ENCODE data around the gene DHRS12. TPM values are rescaled to one million over a fixed set of nuclear protein-coding genes. Genes with fewer than 3 reads are reported as not detected.

The DHRS12 gene
- total RNA-seq, 1 experiment from 2014 or later = 8.8 TPM

DNA sequence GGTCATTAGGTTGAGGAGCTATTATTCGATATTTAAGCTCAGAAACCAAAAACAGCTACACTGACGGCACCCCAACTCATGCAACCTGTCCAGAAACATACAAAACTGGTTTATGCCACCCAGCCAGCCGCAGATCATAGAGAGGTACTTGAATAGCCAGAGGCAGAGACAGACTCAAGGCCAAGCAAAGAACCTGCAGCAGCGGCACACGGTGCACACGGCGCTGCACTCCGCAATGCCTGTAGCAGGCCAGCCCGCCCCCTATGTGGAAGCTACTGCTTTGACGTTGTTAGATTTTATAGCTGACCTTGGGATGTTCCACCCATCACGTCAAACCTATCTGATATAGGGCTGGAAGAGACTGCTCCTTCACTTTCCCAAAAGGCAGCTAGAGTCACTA is 11.9 kb upstream of the DHRS12 start:
- Mint-ChIP-seq H3K36me3 (ENCODE audit: insufficient read depth in 1 of 3, low read depth in 3 of 3) (no peaks in the 10 kb centered on the region), H3K4me1 (peaks cover 37 to 40% of the 10 kb centered on the region in 2 experiments), H3K9me3 (no peaks in the 10 kb centered on the region), H3K4me3 (no peak overlapping the region), H3K27ac (no peak overlapping the region), H3K27me3 (ENCODE audit: low read depth) (peaks cover 2% of the 10 kb centered on the region)
- Histone ChIP-seq H2AFZ (ENCODE audit: low read length) (no peak overlapping the region), H4K5ac (ENCODE audit: insufficient read length, low read depth, low read length) (no peak overlapping the region), H3K23me2 (ENCODE audit: insufficient read length, low read depth, low read length, poor library complexity, severe bottlenecking) (peaks cover 4% of the 10 kb centered on the region), H3K4me2 (ENCODE audit: insufficient read depth, insufficient read length, low read length) (no peak overlapping the region), H3T11ph (ENCODE audit: low read length) (no peak overlapping the region), H3K4ac (ENCODE audit: low read depth, low read length) (no peak overlapping the region), H3K9me3 (ENCODE audit: control insufficient read depth, low read depth, low read length) (no peaks in the 10 kb centered on the region), H2BK12ac (ENCODE audit: insufficient read length, low read depth, low read length) (no peak overlapping the region), H3K18ac (ENCODE audit: insufficient read length, low read depth, low read length) (no peak overlapping the region), H2AK5ac (ENCODE audit: insufficient read length, low read length) (no peak overlapping the region), H3K56ac (ENCODE audit: insufficient read length, low read depth, low read length) (no peak overlapping the region), H3K27ac (ENCODE audit: insufficient read length, low read depth, low read length) (no peak overlapping the region), H2BK120ac (ENCODE audit: low read depth, low read length, poor library complexity, severe bottlenecking) (no peak overlapping the region), H3K27me3 (ENCODE audit: insufficient read depth, low read length) (peaks cover 2% of the 10 kb centered on the region; the same call in 1 of the 2 replicates), H4K20me1 (ENCODE audit: control insufficient read depth, insufficient read depth, insufficient read length) (no peaks in the 10 kb centered on the region), H4K8ac (replicated peaks; ENCODE audit: insufficient read length, low read depth, low read length) (no peak overlapping the region), H2BK20ac (ENCODE audit: low read depth, low read length, poor library complexity, severe bottlenecking) (no peak overlapping the region), H3K23ac (ENCODE audit: insufficient read length, low read depth, low read length) (no peak overlapping the region), H3K79me2 (ENCODE audit: insufficient read depth, low read length) (no peaks in the 10 kb centered on the region), H3K4me1 (ENCODE audit: insufficient read depth, low read length) (peaks cover 6% of the 10 kb centered on the region; the same call in 1 of the 2 replicates), H3K14ac (ENCODE audit: insufficient read depth, low read length) (no peak overlapping the region), H3K9ac (ENCODE audit: extremely low read depth, insufficient read length, low read length) (no peak overlapping the region), H3K79me1 (ENCODE audit: insufficient read depth, low read depth, low read length, poor library complexity, severe bottlenecking) (no peaks in the 10 kb centered on the region), H4K91ac (ENCODE audit: insufficient read length, low read depth, low read length) (no peak overlapping the region), H2BK15ac (ENCODE audit: low read depth, low read length) (no peak overlapping the region), H2BK5ac (ENCODE audit: insufficient read length, low read length) (no peak overlapping the region)
- TF ChIP-seq, protein P1, sequence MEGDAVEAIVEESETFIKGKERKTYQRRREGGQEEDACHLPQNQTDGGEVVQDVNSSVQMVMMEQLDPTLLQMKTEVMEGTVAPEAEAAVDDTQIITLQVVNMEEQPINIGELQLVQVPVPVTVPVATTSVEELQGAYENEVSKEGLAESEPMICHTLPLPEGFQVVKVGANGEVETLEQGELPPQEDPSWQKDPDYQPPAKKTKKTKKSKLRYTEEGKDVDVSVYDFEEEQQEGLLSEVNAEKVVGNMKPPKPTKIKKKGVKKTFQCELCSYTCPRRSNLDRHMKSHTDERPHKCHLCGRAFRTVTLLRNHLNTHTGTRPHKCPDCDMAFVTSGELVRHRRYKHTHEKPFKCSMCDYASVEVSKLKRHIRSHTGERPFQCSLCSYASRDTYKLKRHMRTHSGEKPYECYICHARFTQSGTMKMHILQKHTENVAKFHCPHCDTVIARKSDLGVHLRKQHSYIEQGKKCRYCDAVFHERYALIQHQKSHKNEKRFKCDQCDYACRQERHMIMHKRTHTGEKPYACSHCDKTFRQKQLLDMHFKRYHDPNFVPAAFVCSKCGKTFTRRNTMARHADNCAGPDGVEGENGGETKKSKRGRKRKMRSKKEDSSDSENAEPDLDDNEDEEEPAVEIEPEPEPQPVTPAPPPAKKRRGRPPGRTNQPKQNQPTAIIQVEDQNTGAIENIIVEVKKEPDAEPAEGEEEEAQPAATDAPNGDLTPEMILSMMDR (conservative IDR thresholded peaks at IDR 0.05) = no peak
- DNase-seq = no peak
- WGBS (ENCODE audit: extremely low coverage, insufficient read length, low lambda C conversion rate) = no CpG with 5 or more reads among the region's 11 CpGs
